Measurements from ENCODE around the gene SKA2. TPM values are rescaled to one million over a fixed set of nuclear protein-coding genes. Genes with fewer than 3 reads are reported as not detected.

SKA2 gene
- total and polyA plus RNA-seq, 2 of the 8 experiments (the other 6 are each of a cell fraction or from before 2014, with no cell fraction given): 15.6 to 95.8 TPM

GRCh38 chr17:59199398-59199797 lies 44.4 kb upstream of the SKA2 start:
- H2AFZ ChIP-seq (ENCODE audit: low read length): no peak overlapping the region
- no peak overlapping the region for H4K91ac ChIP-seq (replicated peaks; ENCODE audit: insufficient read length, low read length)
- no peak overlapping the region for H3K4me3 ChIP-seq (ENCODE audit: extremely low read depth in 1 of 4, insufficient read depth in 2 of 4, low read depth in 3 of 4, low read length in 4 of 4)
- no peaks in the 10 kb centered on the region for H3K27me3 ChIP-seq (replicated peaks in 1 of 4; ENCODE audit: control insufficient read depth in 3 of 4, extremely low read depth in 1 of 4, insufficient read depth in 3 of 4, low read length in 3 of 4)
- no peak overlapping the region for H3K4ac ChIP-seq (replicated peaks; ENCODE audit: insufficient read length, low read depth, low read length)
- H2BK12ac ChIP-seq (ENCODE audit: low read depth, low read length): no peak overlapping the region
- no peak overlapping the region for H4K5ac ChIP-seq (ENCODE audit: insufficient read length, low read depth, low read length)
- H3K9ac ChIP-seq (replicated peaks in 1 of 4; ENCODE audit: extremely low read depth in 1 of 4, low read depth in 3 of 4, low read length in 3 of 4): no peak overlapping the region
- H3K9me3 ChIP-seq (ENCODE audit: insufficient read depth in 2 of 2, low read depth in 1 of 2, low read length in 1 of 2): no peaks in the 10 kb centered on the region
- no peak overlapping the region for H3K56ac ChIP-seq (replicated peaks; ENCODE audit: insufficient read length, low read depth, low read length)
- H3K79me1 ChIP-seq (ENCODE audit: low read depth, low read length): no peaks in the 10 kb centered on the region
- no peak for TF ChIP-seq BACH1 (IDR thresholded peaks at IDR 0.05; ENCODE audit: low read length)
- no peak for TF ChIP-seq RNF2 (IDR thresholded peaks at IDR 0.05; ENCODE audit: borderline replicate concordance, low read depth, low read length, missing control alignments, poor library complexity, severe bottlenecking)
- no peak for TF ChIP-seq GTF2F1 (IDR thresholded peaks at IDR 0.05; ENCODE audit: borderline replicate concordance, low read depth, low read length)
- no peak for TF ChIP-seq SRF (IDR thresholded peaks at IDR 0.05; ENCODE audit: low read depth, low read length)
- no peak overlapping the region for H3K23ac ChIP-seq (ENCODE audit: insufficient read length)
- no peaks in the 10 kb centered on the region for H3K79me2 ChIP-seq (ENCODE audit: control insufficient read depth in 1 of 2, insufficient read depth in 2 of 2, low read length in 2 of 2)
- CTCF ChIA-PET (ENCODE audit: partially characterized antibody): interaction anchor here (1.1 kb wide), 1 partner anchor 21 kb away, joined by 3 read pairs; no protein-coding TSS in a partner anchor
- H4K20me1 ChIP-seq (replicated peaks in 1 of 2; ENCODE audit: control insufficient read depth in 1 of 2, insufficient read depth in 2 of 2, low read length in 2 of 2): peaks cover 0 to 2% of the 10 kb centered on the region in 2 experiments
- no peaks in the 10 kb centered on the region for H3K23me2 ChIP-seq (ENCODE audit: low read depth, low read length)
- FAIRE-seq (no peak), DNase-seq (ENCODE audit: low read depth in 1 of 2, low spot score in 2 of 2) (no peak)
- POLR2A ChIA-PET (ENCODE audit: partially characterized antibody): no interaction called here
- H3K14ac ChIP-seq (ENCODE audit: insufficient read length): no peak overlapping the region
- H3K4me2 ChIP-seq (ENCODE audit: insufficient read depth in 1 of 2, low read depth in 2 of 2, low read length in 2 of 2): no peak overlapping the region
- H2BK120ac ChIP-seq (replicated peaks; ENCODE audit: low read depth, low read length): no peak overlapping the region
- no peak overlapping the region for H2BK20ac ChIP-seq (ENCODE audit: low read length)
- WGBS, 2 experiments (ENCODE audit: extremely low coverage in 1 of 2, insufficient coverage in 1 of 2, insufficient read length in 1 of 2, insufficient replicate concordance in 2 of 2, low coverage in 1 of 2, low lambda C conversion rate in 2 of 2, missing lambda C conversion rate in 1 of 2): 88% methylated on average over 4 of the region's 4 CpGs; no CpG with 5 or more reads in 1 of the 2 experiments
- no peak overlapping the region for H2BK15ac ChIP-seq (ENCODE audit: low read length)
- no peak overlapping the region for H4K8ac ChIP-seq (ENCODE audit: extremely low read depth, insufficient read depth, low read length)
- H2AK5ac ChIP-seq (ENCODE audit: low read depth, low read length): no peak overlapping the region
- H2BK5ac ChIP-seq (ENCODE audit: low read depth, low read length): no peak overlapping the region
- H3K18ac ChIP-seq (ENCODE audit: extremely low read depth, low read length): no peak overlapping the region
- H3K36me3 ChIP-seq (ENCODE audit: control insufficient read depth in 2 of 4, insufficient read depth in 4 of 4, low read length in 3 of 4): peaks cover 15 to 66% (median 52%) of the 10 kb centered on the region in 4 experiments
- no peak overlapping the region for H3K27ac ChIP-seq (ENCODE audit: low read depth, low read length)
- H3K4me1 ChIP-seq (replicated peaks in 1 of 4; ENCODE audit: control insufficient read depth in 3 of 4, insufficient read depth in 4 of 4, low read length in 3 of 4): no peaks in the 10 kb centered on the region
